Gastrocnemius medialis (tissue), 4 donors: Measurements from ENCODE around the gene PRDM16.
A peak's percentile ranks its signal among the peaks of the same experiment; 100 is the strongest.

Experiments
- CTCF ChIP-seq, 5 experiments: fragments of 450-650 bp in 3 of 5; fragments of 200-600 bp in 2 of 5; sonication (generic) in 2 of 5; IDR thresholded peaks in 4 of 5; conservative IDR thresholded peaks in 1 of 5; 1 replicate in 4 of 5; 2 replicates in 1 of 5; pipeline ENCODE4 v1.5.1; 2016 to 2019; ENCODE audit warnings: antibody characterized with exemption in 5 of 5, mild to moderate bottlenecking in 3 of 5, moderate library complexity in 3 of 5
- POLR2A ChIP-seq, 2 donors: fragments of 450-650 bp; IDR thresholded peaks; one replicate each; pipeline ENCODE4 v1.6.1; 2017; ENCODE audit warnings: antibody characterized with exemption in 2 of 2, mild to moderate bottlenecking in 2 of 2, moderate library complexity in 2 of 2

- peak in 2 of 5 experiments; percentile 2 to 16 for TF ChIP-seq CTCF (IDR thresholded peaks at IDR 0.05 in 4 of 5, conservative IDR thresholded peaks at IDR 0.05 in 1 of 5)
- TF ChIP-seq POLR2A (IDR thresholded peaks at IDR 0.05) = no peak
These were observed 251.5 kb downstream of the PRDM16 start for GRCh38 chr1:3320246-3321152.
